GM12878 (cell line): ENCODE measurements around the gene SLC66A1. TPM values are rescaled to one million over a fixed set of nuclear protein-coding genes. Genes with fewer than 3 reads are reported as not detected.
A peak's percentile ranks its signal among the peaks of the same experiment; 100 is the strongest.

Experiments
- ATAC-seq: fragments of 200-7000 bp; cut with Tn5 transposase; 3 replicates; pipeline ENCODE4 v1.9.1; 2020; ENCODE audit warnings: mild to moderate bottlenecking, moderate library complexity
- BruUV-seq: library from RNA; stranded (reverse); fragments of 400-500 nt; replicated peaks from 2 replicates; lab custom pipeline; 2021; lab: Mats Ljungman, UMichigan
- CTCF ChIA-PET: fragments of 300-600 bp; sonication (Branson Sonifier 250); formaldehyde crosslinking; extraction: SDS; loops from one replicate; lab custom pipeline; 2021; ENCODE audit warnings: inconsistent platforms; lab: Yijun Ruan, JAX
- POLR2A ChIA-PET: fragments of 350-600 bp; formaldehyde crosslinking; extraction: SDS; loops from one replicate; lab custom pipeline; 2021; ENCODE audit warnings: inconsistent platforms; lab: Charles Lee
- RAD21 ChIA-PET: fragments of 300-600 bp; sonication (Branson Sonifier 250); formaldehyde crosslinking; loops from one replicate; lab custom pipeline; 2023; ENCODE audit warnings: antibody characterized with exemption; ENCODE audit not compliant: unreplicated experiment; lab: Charles Lee
- SMC1A ChIA-PET: fragments of 300-600 bp; sonication (Branson Sonifier 250); formaldehyde crosslinking; loops from one replicate; lab custom pipeline; 2023; ENCODE audit not compliant: unreplicated experiment, uncharacterized antibody; lab: Charles Lee
- DNase-seq: peaks from one replicate; pipeline ENCODE4 v3.0.0-alpha.2; 2011; ENCODE audit warnings: low read depth, low spot score
- FAIRE-seq: peaks from 3 replicates; lab custom pipeline; 2011; peaks lifted over from hg19 to GRCh38; lab: Jason Lieb, UNC
- H2AFZ ChIP-seq: 2 replicates; pipeline ENCODE4 v1.6.0; 2011; ENCODE audit warnings: low read depth, low read length, control low read depth; ENCODE audit not compliant: control insufficient read depth
- H3K27ac ChIP-seq: 2 replicates; pipeline ENCODE4 v1.5.1; 2011; ENCODE audit warnings: control low read depth; ENCODE audit not compliant: control insufficient read depth, insufficient read depth
- H3K27me3 ChIP-seq, 2 experiments: replicated peaks in 1 of 2; 2 replicates each; pipeline versions ENCODE4 v1.6.0 to v1.6.1; 2011; ENCODE audit warnings: low read length in 1 of 2; ENCODE audit not compliant: control insufficient read depth in 2 of 2, insufficient read depth in 2 of 2
- H3K36me3 ChIP-seq, 2 experiments: 2 replicates each; pipeline ENCODE4 v1.5.1; 2011; ENCODE audit warnings: low read length in 1 of 2; ENCODE audit not compliant: control insufficient read depth in 2 of 2, insufficient read depth in 2 of 2
- H3K4me1 ChIP-seq: 2 replicates; pipeline ENCODE4 v1.6.1; 2011; ENCODE audit warnings: mild to moderate bottlenecking, low read length, moderate library complexity, mixed read lengths; ENCODE audit not compliant: control insufficient read depth, insufficient read depth
- H3K4me2 ChIP-seq: 2 replicates; pipeline ENCODE4 v1.6.0; 2011; ENCODE audit warnings: control low read depth; ENCODE audit not compliant: control insufficient read depth, insufficient read depth
- H3K4me3 ChIP-seq: fragments of 200-600 bp; sonication (generic); 2 replicates; pipeline ENCODE4 v1.5.1; 2016
- H3K79me2 ChIP-seq: 2 replicates; pipeline ENCODE4 v1.6.0; 2011; ENCODE audit warnings: low read length; ENCODE audit not compliant: control insufficient read depth, insufficient read depth
- H3K9ac ChIP-seq: 2 replicates; pipeline ENCODE4 v1.8.0; 2011; ENCODE audit warnings: low read length, control low read depth, mixed read lengths; ENCODE audit not compliant: control insufficient read depth, insufficient read depth
- H3K9me3 ChIP-seq: replicated peaks from 3 replicates; pipeline ENCODE4 v1.5.1; 2011; ENCODE audit warnings: mild to moderate bottlenecking, low read length; ENCODE audit not compliant: control insufficient read depth, insufficient read depth
- H4K20me1 ChIP-seq: 2 replicates; pipeline ENCODE4 v1.6.0; 2011; ENCODE audit not compliant: control insufficient read depth, insufficient read depth
- BACH1 ChIP-seq: fragments of 450-650 bp; IDR thresholded peaks from 2 replicates; pipeline ENCODE4 v1.6.1; 2017; ENCODE audit warnings: mild to moderate bottlenecking, borderline replicate concordance
- BCL3 ChIP-seq: IDR thresholded peaks from 2 replicates; pipeline ENCODE4 v1.6.1; 2011; ENCODE audit warnings: borderline replicate concordance, low read depth, mild to moderate bottlenecking, moderate library complexity, low read length; ENCODE audit not compliant: insufficient read depth, poor library complexity, severe bottlenecking
- BHLHE40 ChIP-seq, 2 experiments: fragments of 450-650 bp in 1 of 2; IDR thresholded peaks; 2 replicates each; pipeline ENCODE4 v1.6.1; 2011 to 2017; ENCODE audit warnings: low read depth in 2 of 2, borderline replicate concordance in 1 of 2, improper control_type of control experiment in 1 of 2, low read length in 1 of 2, mild to moderate bottlenecking in 1 of 2
- E2F4 ChIP-seq: IDR thresholded peaks from 2 replicates; pipeline ENCODE4 v1.6.1; 2012; ENCODE audit warnings: low read depth, low read length, improper control_type of control experiment
- KAT2A ChIP-seq: conservative IDR thresholded peaks from 2 replicates; pipeline ENCODE4 v1.6.1; 2011; ENCODE audit warnings: low read depth, low read length; ENCODE audit not compliant: control insufficient read depth
- KLF5 ChIP-seq: fragments of 450-650 bp; IDR thresholded peaks from 2 replicates; pipeline ENCODE4 v1.6.1; 2014; ENCODE audit warnings: mild to moderate bottlenecking; ENCODE audit not compliant: partially characterized antibody
- MEF2B ChIP-seq: fragments of 450-650 bp; IDR thresholded peaks from 2 replicates; pipeline ENCODE4 v1.6.1; 2018; ENCODE audit warnings: mild to moderate bottlenecking, moderate library complexity; ENCODE audit not compliant: partially characterized antibody, poor library complexity, severe bottlenecking
- NBN ChIP-seq: fragments of 450-650 bp; IDR thresholded peaks from 2 replicates; pipeline ENCODE4 v1.6.1; 2016
- POLR2A ChIP-seq: IDR thresholded peaks from 2 replicates; pipeline ENCODE4 v1.6.1; 2011; ENCODE audit warnings: low read depth, mild to moderate bottlenecking, low read length
- ZZZ3 ChIP-seq: IDR thresholded peaks from 2 replicates; pipeline ENCODE4 v1.6.1; 2011; ENCODE audit warnings: low read depth; ENCODE audit not compliant: control insufficient read depth, insufficient read length
- WGBS: methylation state at CpG from one replicate; pipeline ENCODE4 v1.1.6; 2016; ENCODE audit warnings: low lambda C conversion rate; ENCODE audit not compliant: insufficient replicate concordance, insufficient coverage; ENCODE audit errors: missing lambda C conversion rate; 5-methylcytosine and 5-hydroxymethylcytosine counted together
- in situ Hi-C: fragments of 300-500 bp; cut with MboI; formaldehyde crosslinking; loops from 9 replicates; pipeline ENCODE4 v1.14.3; 2018; ENCODE audit warnings: mixed read lengths
- intact Hi-C: fragments of 100-400 bp; cut with micrococcal nuclease; formaldehyde crosslinking; loops from one replicate; pipeline ENCODE4 v1.14.2; 2022; ENCODE audit not compliant: unreplicated experiment
- polyA plus RNA-seq, 11 experiments: library from polyadenylated mRNA; depleted of rRNA in 4 of 11; unstranded in 6 of 11; stranded (reverse) in 5 of 11; fragments of >200 nt; fragmentation: Nextera tagmentation in 4 of 11; fragmentation: Illumina TruSeq in 1 of 11; extraction: Ambion mirVana in 4 of 11; extraction: Trizol in 1 of 11; gene quantifications; 1 replicate in 1 of 11; 2 replicates in 10 of 11; pipeline versions ENCODE4 v1.2.1 to v1.2.3, GENCODE V29; 2011 to 2016; ENCODE audit warnings: inconsistent platforms in 2 of 11, missing spikeins in 2 of 11, low read depth in 1 of 11
- total RNA-seq, 4 experiments: library from RNA; depleted of rRNA in 3 of 4; stranded (reverse); fragments of >200 nt in 3 of 4; fragmentation: Illumina TruSeq in 1 of 4; extraction: Trizol in 1 of 4; gene quantifications; 2 replicates each; pipeline versions ENCODE4 v1.2.1 to v1.2.3, GENCODE V29; 2013 to 2021

The SLC66A1 gene
- total and polyA plus RNA-seq, 10 of the 15 experiments (the other 5 are each of a cell fraction or from before 2014, with no cell fraction given): 0.58 to 22.0 (median 10.2) TPM

GRCh38 chr1:19329188-19329587 lies 17.1 kb downstream of the SLC66A1 start:
- SMC1A ChIA-PET: no interaction called here

GRCh38 chr1:19329611-19330010 lies 17.5 kb downstream of the SLC66A1 start:
- WGBS: 94% methylated on average over 5 of the region's 5 CpGs
- BruUV-seq: no TSS peak
- Histone ChIP-seq H3K4me2 (no peak overlapping the region), H2AFZ (no peak overlapping the region), H3K79me2 (no peaks in the 10 kb centered on the region), H3K9ac (no peak overlapping the region), H4K20me1 (no peaks in the 10 kb centered on the region), H3K4me3 (no peak overlapping the region), H3K36me3 (peaks cover 4 to 10% of the 10 kb centered on the region in 2 experiments; a peak in 3 of 4 replicates), H3K9me3 (no peaks in the 10 kb centered on the region), H3K27ac (no peak overlapping the region), H3K4me1 (no peaks in the 10 kb centered on the region), H3K27me3 (no peaks in the 10 kb centered on the region)
- SMC1A ChIA-PET: no interaction called here
- in situ Hi-C loops: no loop called here
- POLR2A ChIA-PET: no interaction called here
- intact Hi-C loops: no loop called here
- RAD21 ChIA-PET: no interaction called here
- no peak for ATAC-seq
- FAIRE-seq: no peak
- CTCF ChIA-PET: interaction anchor here (2.7 kb wide), 1 partner anchor 13 kb away, joined by 9 read pairs; no protein-coding TSS in a partner anchor
- TF ChIP-seq BCL3: peak; percentile 9
- TF ChIP-seq KAT2A: no peak
- no peak for TF ChIP-seq KLF5
- no peak for TF ChIP-seq MEF2B
- no peak for TF ChIP-seq BACH1
- TF ChIP-seq E2F4: no peak
- no peak for TF ChIP-seq ZZZ3
- TF ChIP-seq NBN: no peak
- no peak for DNase-seq

More at GRCh38 chr1:19329188-19329587, 17.1 kb downstream of the SLC66A1 start:
- DNase-seq (no peak), FAIRE-seq (no peak), ATAC-seq (no peak)
- RAD21 ChIA-PET: no interaction called here
- H3K36me3 ChIP-seq: peaks cover 4 to 12% of the 10 kb centered on the region in 2 experiments; a peak in 3 of 4 replicates
- TF ChIP-seq POLR2A (peak; percentile 53; the same call in 1 of the 2 replicates), BHLHE40 (IDR thresholded peaks at IDR 0.05; ENCODE audit: borderline replicate concordance in 1 of 2, low read depth in 2 of 2, low read length in 1 of 2) (no peak)
- in situ Hi-C loops: no loop called here
- intact Hi-C loops: no loop called here
- H3K9ac ChIP-seq: no peak overlapping the region
- no peaks in the 10 kb centered on the region for H3K9me3 ChIP-seq
- 90% methylated on average over 13 of the region's 13 CpGs for WGBS
- POLR2A ChIA-PET: no interaction called here
- H4K20me1 ChIP-seq: no peaks in the 10 kb centered on the region
- no peak overlapping the region for H3K27ac ChIP-seq
- no peaks in the 10 kb centered on the region for H3K79me2 ChIP-seq
- H3K4me2 ChIP-seq: no peak overlapping the region
- no TSS peak for BruUV-seq
- CTCF ChIA-PET: interaction anchor here (1.0 kb wide), 1 partner anchor 12 kb away, joined by 3 read pairs; no protein-coding TSS in a partner anchor
- H3K4me3 ChIP-seq: no peak overlapping the region
- no peaks in the 10 kb centered on the region for H3K27me3 ChIP-seq
- no peaks in the 10 kb centered on the region for H3K4me1 ChIP-seq
- no peak overlapping the region for H2AFZ ChIP-seq
